Activated B cell treated with CpG ODN at 0.5 μM for 24 hours (primary cell): Measurements from ENCODE around the gene STOX1. TPM values are rescaled to one million over a fixed set of nuclear protein-coding genes. Genes with fewer than 3 reads are reported as not detected.

Experiments used
- ATAC-seq: fragments of 200-7000 bp; cut with Tn5 transposase; one replicate; pipeline ENCODE4 v1.10.0; 2021; ENCODE audit warnings: low read depth, mild to moderate bottlenecking, moderate library complexity
- CTCF ChIA-PET: fragments of 350-600 bp; sonication (Branson Sonifier 250); formaldehyde crosslinking; loops from one replicate; lab custom pipeline; 2021; ENCODE audit warnings: antibody characterized with exemption; lab: Charles Lee
- POLR2A ChIA-PET: fragments of 350-600 bp; sonication (Branson Sonifier 250); formaldehyde crosslinking; loops from one replicate; lab custom pipeline; 2021; ENCODE audit warnings: antibody characterized with exemption; lab: Charles Lee
- DNase-seq: peaks from one replicate; pipeline ENCODE4 v3.0.0; 2022
- H3K27ac Mint-ChIP-seq: one replicate; pipeline ENCODE4 v1.8.0; 2020; ENCODE audit warnings: mixed read lengths
- H3K27me3 Mint-ChIP-seq: one replicate; pipeline ENCODE4 v1.8.0; 2021; ENCODE audit warnings: mixed read lengths
- H3K36me3 Mint-ChIP-seq: one replicate; pipeline ENCODE4 v1.8.0; 2021; ENCODE audit warnings: low read depth, mixed read lengths
- H3K4me1 Mint-ChIP-seq: one replicate; pipeline ENCODE4 v1.8.0; 2021; ENCODE audit warnings: mixed read lengths
- H3K4me3 Mint-ChIP-seq: one replicate; pipeline ENCODE4 v1.8.0; 2020; ENCODE audit warnings: mild to moderate bottlenecking, mixed read lengths
- H3K9me3 Mint-ChIP-seq: one replicate; pipeline ENCODE4 v1.8.0; 2020; ENCODE audit warnings: mixed read lengths
- CTCF ChIP-seq: fragments of 200-600 bp; IDR thresholded peaks from one replicate; pipeline ENCODE4 v1.8.0; 2022; ENCODE audit warnings: antibody characterized with exemption, mild to moderate bottlenecking
- intact Hi-C: fragments of 100-400 bp; cut with micrococcal nuclease; formaldehyde crosslinking; loops from one replicate; pipeline ENCODE4 v1.15.1; 2024
- total RNA-seq: library from RNA; stranded (reverse); gene quantifications from 2 replicates; pipeline ENCODE4 v1.2.3, GENCODE V29; 2022

The STOX1 gene
- total RNA-seq, 1 donor from 2014 or later: 0.16 TPM

- Mint-ChIP-seq H3K27ac (peak overlapping the region; percentile 98), H3K27me3 (no peaks in the 10 kb centered on the region), H3K4me3 (peak overlapping the region; percentile 98), H3K36me3 (peaks cover 14% of the 10 kb centered on the region), H3K9me3 (no peaks in the 10 kb centered on the region), H3K4me1 (peaks cover 38% of the 10 kb centered on the region)
- intact Hi-C loops: loop anchor here (1.0 to 10.0 kb wide), 13 partner anchors 56 to 1051 kb away; partner anchors contain the start of genes CCAR1, DDX21, HERC4 and SIRT1
- TF ChIP-seq CTCF: no peak
- ATAC-seq: no peak
- ChIA-PET CTCF (no interaction called here), POLR2A (interaction anchor here (0.6 to 2.2 kb wide), 13 partner anchors 10 to 569 kb away, joined by 3 to 29 read pairs (median 4); partner anchors contain the start of genes CCAR1, DDX21, HNRNPH3 and SRGN)
- DNase-seq: peak; percentile 78
Measured at GRCh38 chr10:68900427-68901104, 73.2 kb downstream of the STOX1 start.

GRCh38 chr10:68901105-68901927, 74.0 kb downstream of the STOX1 start, which contains the start of gene DDX50:
Gene DDX50, plus strand, starts transcription at chr10:68901315. Its CDS starts 70 bp downstream, at chr10:68901385.
- no peaks in the 10 kb centered on the region for H3K27me3 Mint-ChIP-seq
- intact Hi-C loops: loop anchor here (1.0 to 10.0 kb wide), 13 partner anchors 55 to 1052 kb away; partner anchors contain the start of genes CCAR1, DDX21, HERC4 and SIRT1
- H3K27ac Mint-ChIP-seq: peak within 1 kb of the TSS; percentile 98
- H3K4me1 Mint-ChIP-seq: peaks cover 40% of the 10 kb centered on the region
- POLR2A ChIA-PET: interaction anchor here (0.6 to 2.2 kb wide), 8 partner anchors 9 to 569 kb away, joined by 3 to 29 read pairs (median 6); partner anchors contain the start of genes CCAR1, DDX21, HNRNPH3 and STOX1
- CTCF ChIA-PET: no interaction called here
- DNase-seq: peak; percentile 92
- ATAC-seq: peak; percentile 96
- TF ChIP-seq CTCF: no peak
- H3K36me3 Mint-ChIP-seq: peaks cover 16% of the 10 kb centered on the region
- H3K4me3 Mint-ChIP-seq: peak within 1 kb of the TSS; percentile 98
- no peaks in the 10 kb centered on the region for H3K9me3 Mint-ChIP-seq

GRCh38 chr10:68902382-68902781, 75.1 kb downstream of the STOX1 start:
- Mint-ChIP-seq H3K27me3 (no peaks in the 10 kb centered on the region), H3K36me3 (peaks cover 26% of the 10 kb centered on the region), H3K4me3 (peak overlapping the region; percentile 98), H3K9me3 (no peaks in the 10 kb centered on the region), H3K27ac (peak overlapping the region; percentile 31), H3K4me1 (peaks cover 42% of the 10 kb centered on the region)
- no peak for ATAC-seq
- intact Hi-C loops: loop anchor here (5.0 to 10.0 kb wide), 2 partner anchors 120 to 1018 kb away; partner anchors contain the start of gene SIRT1
- no peak for DNase-seq
- CTCF ChIA-PET: no interaction called here
- no peak for TF ChIP-seq CTCF
- POLR2A ChIA-PET: no interaction called here

GRCh38 chr10:68924593-68924992, 97.3 kb downstream of the STOX1 start:
- Mint-ChIP-seq H3K4me1 (peaks cover 3% of the 10 kb centered on the region), H3K9me3 (no peaks in the 10 kb centered on the region), H3K27me3 (no peaks in the 10 kb centered on the region), H3K36me3 (peaks cover 53% of the 10 kb centered on the region), H3K27ac (no peak overlapping the region), H3K4me3 (no peak overlapping the region)
- ATAC-seq (no peak), DNase-seq (no peak)
- POLR2A ChIA-PET: no interaction called here
- CTCF ChIA-PET: no interaction called here
- no peak for TF ChIP-seq CTCF
- intact Hi-C loops: no loop called here
